ENCODE results near the gene STK24. TPM values are rescaled to one million over a fixed set of nuclear protein-coding genes. Genes with fewer than 3 reads are reported as not detected.

The STK24 gene
- polyA plus RNA-seq, 2 of the 4 experiments (the other 2 are of a cell fraction) = 46.1 to 55.6 TPM

- TF ChIP-seq ELK1 (IDR thresholded peaks at IDR 0.05; ENCODE audit: low read depth, low read length) = no peak
- TF ChIP-seq BCL3 (IDR thresholded peaks at IDR 0.05) = no peak
Measured at GRCh38 chr13:98529171-98529570, 47.7 kb downstream of the STK24 start (continued).

GRCh38 chr13:98528663-98529064 lies 48.2 kb downstream of the STK24 start:
- Histone ChIP-seq H3K4me1 (no peaks in the 10 kb centered on the region), H3K4me2 (no peak overlapping the region), H3K27ac (no peak overlapping the region), H3K4me3 (no peak overlapping the region), H3K9me3 (no peaks in the 10 kb centered on the region)
- TF ChIP-seq HES2 (IDR thresholded peaks at IDR 0.05) = no peak
- no peak for TF ChIP-seq RNF2 (IDR thresholded peaks at IDR 0.05; ENCODE audit: borderline replicate concordance, low read depth)
- TF ChIP-seq HDAC2 (IDR thresholded peaks at IDR 0.05) = no peak
- no peak for TF ChIP-seq E2F6 (IDR thresholded peaks at IDR 0.05; ENCODE audit: borderline replicate concordance, low read depth)
- no peak for TF ChIP-seq ATOH8 (CRISPR knock-in tag; IDR thresholded peaks at IDR 0.05; ENCODE audit: low read depth)
- TF ChIP-seq JUNB (IDR thresholded peaks at IDR 0.05) = no peak
- no peak for TF ChIP-seq USF2 (IDR thresholded peaks at IDR 0.05)
- no peak for TF ChIP-seq NFE2L2 (conservative IDR thresholded peaks at IDR 0.05; ENCODE audit: low read length)
- no peak for TF ChIP-seq FOSB (CRISPR knock-in tag; IDR thresholded peaks at IDR 0.05)
- no peak for TF ChIP-seq CEBPB (IDR thresholded peaks at IDR 0.05)
- no peak for TF ChIP-seq PBX3 (IDR thresholded peaks at IDR 0.05)
- TF ChIP-seq KDM5A (IDR thresholded peaks at IDR 0.05) = no peak
- TF ChIP-seq EP300 (IDR thresholded peaks at IDR 0.05) = no peak
- no peak for TF ChIP-seq TFCP2L1 (CRISPR knock-in tag; IDR thresholded peaks at IDR 0.05)
- 91% methylated on average over 8 of the region's 8 CpGs for WGBS (ENCODE audit: missing lambda C conversion rate)
- ATAC-seq = no peak
- POLR2A ChIA-PET = interaction anchor here (0.6 kb wide), 1 partner anchor 49 kb away, joined by 3 read pairs; no protein-coding TSS in a partner anchor
- CTCF ChIA-PET = interaction anchor here (0.9 to 1.3 kb wide), 3 partner anchors 13 to 125 kb away, joined by 3 to 5 read pairs (median 3); no protein-coding TSS in a partner anchor
- no peak for DNase-seq (ENCODE audit: low read depth in 1 of 2, low spot score in 1 of 2)
- FAIRE-seq = no peak

GRCh38 chr13:98527526-98527925 lies 49.4 kb downstream of the STK24 start:
- no peak overlapping the region for H3K4me3 ChIP-seq
- no peak overlapping the region for H3K4me2 ChIP-seq
- TF ChIP-seq HES2 (IDR thresholded peaks at IDR 0.05) (no peak), NR3C1 (IDR thresholded peaks at IDR 0.05) (no peak), ZFP36 (IDR thresholded peaks at IDR 0.05; ENCODE audit: borderline replicate concordance, partially characterized antibody) (no peak), CBX8 (IDR thresholded peaks at IDR 0.05) (no peak), ELK1 (IDR thresholded peaks at IDR 0.05; ENCODE audit: low read depth, low read length) (no peak), USF2 (IDR thresholded peaks at IDR 0.05) (no peak), KDM5A (IDR thresholded peaks at IDR 0.05) (no peak), JUNB (IDR thresholded peaks at IDR 0.05) (no peak), RNF2 (IDR thresholded peaks at IDR 0.05; ENCODE audit: borderline replicate concordance, low read depth) (no peak), NFE2L2 (conservative IDR thresholded peaks at IDR 0.05; ENCODE audit: low read length) (no peak)
- ChIA-PET POLR2A (no interaction called here), CTCF (no interaction called here)
- H3K9me3 ChIP-seq = no peaks in the 10 kb centered on the region
- FAIRE-seq = no peak
- no peak overlapping the region for H3K27ac ChIP-seq
- no peak for DNase-seq (ENCODE audit: low read depth in 1 of 2, low spot score in 1 of 2)
- ATAC-seq = no peak
- peaks cover under 1% of the 10 kb centered on the region; the same call in 1 of the 3 replicates for H3K4me1 ChIP-seq
- 96% methylated on average over 13 of the region's 13 CpGs for WGBS (ENCODE audit: missing lambda C conversion rate)

All from A549 (cell line).